Measurements from ENCODE around the gene EXOG.
A peak's percentile ranks its signal among the peaks of the same experiment; 100 is the strongest.

Gene EXOG

DNA sequence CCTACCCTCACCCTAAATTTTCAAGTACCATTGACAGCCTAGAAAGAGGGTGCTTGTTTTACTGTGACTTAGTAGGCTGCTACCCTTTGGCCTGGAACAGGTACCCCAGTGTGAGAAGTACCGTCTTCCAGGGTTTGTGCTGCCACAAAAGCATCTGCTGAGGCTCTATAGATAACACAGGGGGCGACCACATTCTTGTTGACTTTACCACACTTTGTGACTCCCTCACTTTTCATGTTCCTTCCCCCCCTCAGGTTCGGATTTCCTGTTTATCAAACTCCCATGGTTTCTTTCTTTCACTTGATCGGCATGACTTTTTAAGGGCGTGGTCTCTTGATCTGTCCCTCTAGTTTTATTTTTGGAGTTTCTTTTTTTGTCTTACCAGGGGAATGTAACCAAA is 23.5 kb downstream of the EXOG start:
- no peak for TF ChIP-seq FOXA1 (IDR thresholded peaks at IDR 0.05)
- no peak for TF ChIP-seq ELF4 (IDR thresholded peaks at IDR 0.05)
- TF ChIP-seq HDGF (IDR thresholded peaks at IDR 0.05; ENCODE audit: borderline replicate concordance) = no peak
- TF ChIP-seq, protein P1, sequence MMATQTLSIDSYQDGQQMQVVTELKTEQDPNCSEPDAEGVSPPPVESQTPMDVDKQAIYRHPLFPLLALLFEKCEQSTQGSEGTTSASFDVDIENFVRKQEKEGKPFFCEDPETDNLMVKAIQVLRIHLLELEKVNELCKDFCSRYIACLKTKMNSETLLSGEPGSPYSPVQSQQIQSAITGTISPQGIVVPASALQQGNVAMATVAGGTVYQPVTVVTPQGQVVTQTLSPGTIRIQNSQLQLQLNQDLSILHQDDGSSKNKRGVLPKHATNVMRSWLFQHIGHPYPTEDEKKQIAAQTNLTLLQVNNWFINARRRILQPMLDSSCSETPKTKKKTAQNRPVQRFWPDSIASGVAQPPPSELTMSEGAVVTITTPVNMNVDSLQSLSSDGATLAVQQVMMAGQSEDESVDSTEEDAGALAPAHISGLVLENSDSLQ (IDR thresholded peaks at IDR 0.05) = no peak
- TF ChIP-seq ZNF384 (IDR thresholded peaks at IDR 0.05) = no peak
- no peak for TF ChIP-seq TARDBP (IDR thresholded peaks at IDR 0.05)
- TF ChIP-seq NFRKB (IDR thresholded peaks at IDR 0.05) = no peak
- TF ChIP-seq BHLHE40 (IDR thresholded peaks at IDR 0.05; ENCODE audit: borderline replicate concordance) = no peak
- no peak for TF ChIP-seq L3MBTL2 (conservative IDR thresholded peaks at IDR 0.05)
- TF ChIP-seq CTBP1 (IDR thresholded peaks at IDR 0.05; ENCODE audit: borderline replicate concordance) = no peak
- TF ChIP-seq FOXM1 (IDR thresholded peaks at IDR 0.05; ENCODE audit: borderline replicate concordance) = no peak
- TF ChIP-seq ARNT (IDR thresholded peaks at IDR 0.05) = no peak
- no peak for TF ChIP-seq FOXK2 (IDR thresholded peaks at IDR 0.05)
- TF ChIP-seq SUZ12 (IDR thresholded peaks at IDR 0.05) = no peak
- TF ChIP-seq SP1 (IDR thresholded peaks at IDR 0.05) = no peak
- TF ChIP-seq LEF1 (IDR thresholded peaks at IDR 0.05; ENCODE audit: borderline replicate concordance) = no peak
- POLR2A ChIA-PET = no interaction called here
- no peak for DNase-seq (ENCODE audit: extremely low spot score)
- CTCF ChIA-PET = interaction anchor here (3.6 to 5.4 kb wide), 2 partner anchors 132 to 136 kb away, joined by 30 to 31 read pairs; no protein-coding TSS in a partner anchor

DNA sequence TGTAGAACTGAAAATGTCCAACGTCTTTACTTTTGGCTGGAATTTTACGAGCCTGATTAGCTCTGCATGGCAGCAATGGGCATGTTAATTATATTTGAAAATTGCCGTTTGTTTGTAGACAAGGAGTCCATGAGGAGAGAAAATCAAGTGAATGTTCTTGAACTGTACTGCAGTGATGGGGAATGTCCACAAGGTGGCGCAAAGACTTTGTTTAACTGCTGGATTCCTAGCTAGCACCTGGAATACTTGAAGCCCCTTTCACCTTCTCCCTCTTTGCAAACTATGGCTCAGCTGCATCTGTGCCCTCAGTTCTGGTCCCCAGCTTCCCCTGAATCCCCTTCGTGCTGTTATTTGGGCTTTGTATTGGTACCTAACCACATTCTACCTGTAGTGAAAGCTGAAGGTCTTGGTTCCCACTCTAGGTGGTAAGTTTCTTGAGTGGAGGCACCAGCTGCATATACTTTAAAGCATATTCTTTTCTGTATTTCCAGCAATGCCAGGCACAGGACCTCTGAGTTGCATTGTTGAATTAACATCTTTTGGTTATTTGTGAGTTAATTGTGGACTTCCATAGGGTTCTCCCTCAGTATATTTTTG is 25.3 kb downstream of the EXOG start:
- TF ChIP-seq CTBP1 (IDR thresholded peaks at IDR 0.05; ENCODE audit: borderline replicate concordance) = no peak
- no peak for TF ChIP-seq LEF1 (IDR thresholded peaks at IDR 0.05; ENCODE audit: borderline replicate concordance)
- no peak for TF ChIP-seq L3MBTL2 (conservative IDR thresholded peaks at IDR 0.05)
- TF ChIP-seq FOXM1 (IDR thresholded peaks at IDR 0.05; ENCODE audit: borderline replicate concordance) = no peak
- no peak for TF ChIP-seq BHLHE40 (IDR thresholded peaks at IDR 0.05; ENCODE audit: borderline replicate concordance)
- TF ChIP-seq FOXA1 (IDR thresholded peaks at IDR 0.05) = no peak
- TF ChIP-seq NFRKB (IDR thresholded peaks at IDR 0.05) = no peak
- TF ChIP-seq, protein P1 (IDR thresholded peaks at IDR 0.05) = no peak
- TF ChIP-seq ELF4 (IDR thresholded peaks at IDR 0.05) = no peak
- no peak for TF ChIP-seq SUZ12 (IDR thresholded peaks at IDR 0.05)
- no peak for TF ChIP-seq ARNT (IDR thresholded peaks at IDR 0.05)
- TF ChIP-seq SP1 (IDR thresholded peaks at IDR 0.05) = no peak
- TF ChIP-seq HDGF (IDR thresholded peaks at IDR 0.05; ENCODE audit: borderline replicate concordance) = no peak
- no peak for TF ChIP-seq FOXK2 (IDR thresholded peaks at IDR 0.05)
- peak; percentile 70 for DNase-seq (ENCODE audit: extremely low spot score)
- CTCF ChIA-PET = interaction anchor here (0.6 to 5.4 kb wide), 17 partner anchors 8 to 563 kb away, joined by 3 to 31 read pairs (median 3); partner anchors contain the start of gene EXOG
- POLR2A ChIA-PET = interaction anchor here (1.0 kb wide), 1 partner anchor 132 kb away, joined by 3 read pairs; no protein-coding TSS in a partner anchor

DNA sequence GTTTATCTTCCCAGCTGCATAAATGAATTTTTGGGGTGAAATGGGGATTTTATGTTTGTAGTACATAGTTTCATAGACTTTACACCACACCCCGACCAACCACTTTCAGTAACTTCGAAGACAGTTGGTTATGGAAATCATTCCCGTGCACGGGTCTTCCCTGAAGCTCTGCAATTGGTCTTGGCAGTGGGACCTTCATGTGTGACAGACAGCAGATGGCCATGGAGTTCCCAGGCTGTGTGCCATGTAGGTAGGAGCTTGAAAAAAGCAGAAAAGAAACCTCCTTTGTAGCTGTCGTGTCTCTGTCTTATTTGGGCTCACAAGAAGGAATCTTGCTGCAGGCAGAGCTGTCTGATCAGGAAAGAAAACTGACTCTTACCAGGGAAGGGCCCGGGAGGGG is 25.9 kb downstream of the EXOG start:
- POLR2A ChIA-PET = interaction anchor here (1.0 kb wide), 1 partner anchor 132 kb away, joined by 3 read pairs; no protein-coding TSS in a partner anchor
- no peak for DNase-seq (ENCODE audit: extremely low spot score)
- TF ChIP-seq SUZ12 (IDR thresholded peaks at IDR 0.05) = no peak
- TF ChIP-seq FOXA1 (IDR thresholded peaks at IDR 0.05) = no peak
- no peak for TF ChIP-seq TARDBP (IDR thresholded peaks at IDR 0.05)
- no peak for TF ChIP-seq BHLHE40 (IDR thresholded peaks at IDR 0.05; ENCODE audit: borderline replicate concordance)
- TF ChIP-seq FOXM1 (IDR thresholded peaks at IDR 0.05; ENCODE audit: borderline replicate concordance) = no peak
- TF ChIP-seq HDGF (IDR thresholded peaks at IDR 0.05; ENCODE audit: borderline replicate concordance) = no peak
- TF ChIP-seq LEF1 (IDR thresholded peaks at IDR 0.05; ENCODE audit: borderline replicate concordance) = no peak
- no peak for TF ChIP-seq L3MBTL2 (conservative IDR thresholded peaks at IDR 0.05)
- TF ChIP-seq SP1 (IDR thresholded peaks at IDR 0.05) = no peak
- TF ChIP-seq, protein P1 (IDR thresholded peaks at IDR 0.05) = no peak
- TF ChIP-seq ARNT (IDR thresholded peaks at IDR 0.05) = no peak
- no peak for TF ChIP-seq CTBP1 (IDR thresholded peaks at IDR 0.05; ENCODE audit: borderline replicate concordance)
- TF ChIP-seq FOXK2 (IDR thresholded peaks at IDR 0.05) = no peak
- no peak for TF ChIP-seq ZNF384 (IDR thresholded peaks at IDR 0.05)
- CTCF ChIA-PET = interaction anchor here (0.6 to 5.4 kb wide), 16 partner anchors 9 to 478 kb away, joined by 3 to 31 read pairs (median 4); partner anchors contain the start of gene EXOG

DNA sequence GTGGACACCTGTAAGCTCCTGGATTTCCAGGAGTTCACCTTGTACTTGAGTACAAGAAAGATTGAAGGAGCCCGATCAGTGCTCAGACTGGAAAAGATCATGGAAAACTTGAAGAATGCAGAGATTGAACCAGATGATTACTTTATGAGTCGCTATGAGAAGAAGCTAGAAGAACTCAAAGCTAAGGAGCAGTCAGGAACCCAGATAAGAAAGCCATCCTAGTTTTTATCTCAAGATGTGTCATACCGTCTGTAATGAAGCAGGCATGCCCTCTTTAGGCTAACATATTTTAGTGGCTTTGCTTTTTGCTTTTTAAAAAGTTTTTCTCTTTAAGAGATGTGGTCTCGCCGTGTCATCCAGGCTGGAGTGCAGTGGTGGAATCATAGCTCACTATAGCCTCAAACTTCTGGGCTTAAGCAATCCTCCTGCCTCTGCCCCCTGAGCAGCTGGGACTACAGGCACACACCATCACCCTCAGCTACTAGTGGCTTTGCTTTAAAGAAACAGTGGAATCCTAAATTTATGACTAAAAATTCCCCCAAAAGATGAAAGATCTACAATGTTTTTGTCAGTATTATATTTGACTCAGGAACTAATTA is 28.1 kb downstream of the EXOG start:
- ChIA-PET CTCF (interaction anchor here (0.6 kb wide), 1 partner anchor 66 kb away, joined by 3 read pairs; no protein-coding TSS in a partner anchor), POLR2A (no interaction called here)
- no peak for DNase-seq (ENCODE audit: extremely low spot score)
- no peak for TF ChIP-seq CTBP1 (IDR thresholded peaks at IDR 0.05; ENCODE audit: borderline replicate concordance)
- TF ChIP-seq NFRKB (IDR thresholded peaks at IDR 0.05) = no peak
- no peak for TF ChIP-seq BHLHE40 (IDR thresholded peaks at IDR 0.05; ENCODE audit: borderline replicate concordance)
- TF ChIP-seq HDGF (IDR thresholded peaks at IDR 0.05; ENCODE audit: borderline replicate concordance) = no peak
- no peak for TF ChIP-seq LEF1 (IDR thresholded peaks at IDR 0.05; ENCODE audit: borderline replicate concordance)
- TF ChIP-seq ELF4 (IDR thresholded peaks at IDR 0.05) = no peak
- no peak for TF ChIP-seq ARNT (IDR thresholded peaks at IDR 0.05)
- no peak for TF ChIP-seq TARDBP (IDR thresholded peaks at IDR 0.05)

DNA sequence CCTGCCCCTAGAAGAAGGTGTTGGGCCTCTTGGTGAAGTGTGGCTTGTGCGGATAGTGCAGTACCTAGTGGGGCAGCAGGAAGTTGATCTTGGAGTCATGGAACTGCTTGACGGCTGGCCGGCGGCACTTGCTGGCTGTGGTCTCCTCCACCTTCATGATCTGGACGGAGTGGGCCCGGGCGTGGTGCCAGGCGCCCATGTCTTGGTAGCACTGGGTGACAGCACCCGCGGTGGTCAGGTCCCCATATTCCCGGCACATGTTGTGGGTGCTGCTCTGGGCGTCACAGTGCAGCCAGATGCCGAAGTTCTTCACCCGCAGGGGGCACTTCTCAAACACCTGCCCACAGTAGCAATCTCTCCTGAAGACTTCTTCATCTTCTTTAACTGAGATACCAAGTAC is 30.7 kb downstream of the EXOG start:
- ChIA-PET POLR2A (no interaction called here), CTCF (no interaction called here)
- TF ChIP-seq HDGF (IDR thresholded peaks at IDR 0.05; ENCODE audit: borderline replicate concordance) = no peak
- TF ChIP-seq ELF4 (IDR thresholded peaks at IDR 0.05) = no peak
- TF ChIP-seq FOXK2 (IDR thresholded peaks at IDR 0.05) = no peak
- no peak for TF ChIP-seq CTBP1 (IDR thresholded peaks at IDR 0.05; ENCODE audit: borderline replicate concordance)
- no peak for TF ChIP-seq SP1 (IDR thresholded peaks at IDR 0.05)
- no peak for TF ChIP-seq BHLHE40 (IDR thresholded peaks at IDR 0.05; ENCODE audit: borderline replicate concordance)
- no peak for TF ChIP-seq L3MBTL2 (conservative IDR thresholded peaks at IDR 0.05)
- TF ChIP-seq ZNF384 (IDR thresholded peaks at IDR 0.05) = no peak
- no peak for TF ChIP-seq NFRKB (IDR thresholded peaks at IDR 0.05)
- no peak for TF ChIP-seq ARNT (IDR thresholded peaks at IDR 0.05)
- no peak for TF ChIP-seq LEF1 (IDR thresholded peaks at IDR 0.05; ENCODE audit: borderline replicate concordance)
- TF ChIP-seq FOXM1 (IDR thresholded peaks at IDR 0.05; ENCODE audit: borderline replicate concordance) = no peak
- TF ChIP-seq TARDBP (IDR thresholded peaks at IDR 0.05) = no peak
- TF ChIP-seq, protein P1 (IDR thresholded peaks at IDR 0.05) = no peak
- no peak for TF ChIP-seq SUZ12 (IDR thresholded peaks at IDR 0.05)
- no peak for TF ChIP-seq FOXA1 (IDR thresholded peaks at IDR 0.05)
- DNase-seq (ENCODE audit: extremely low spot score) = no peak
